Measurements from ENCODE around the gene AGFG1.

GRCh38 chr2:227472265-227473121 is 537 bp downstream of the AGFG1 start:
- TF ChIP-seq EZH2 (IDR thresholded peaks at IDR 0.05) (no peak), POLR2AphosphoS5 (IDR thresholded peaks at IDR 0.05; ENCODE audit: borderline replicate concordance, low read depth, low read length) (no peak), FOXP2 (optimal IDR thresholded peaks at IDR 0.05; ENCODE audit: control extremely low read depth, extremely low read length, insufficient read depth) (no peak)
